Peyer's patch (tissue), 4 donors: Measurements from ENCODE around the gene NRAS. TPM values are rescaled to one million over a fixed set of nuclear protein-coding genes. Genes with fewer than 3 reads are reported as not detected.

Experiments used
- DNase-seq, 3 donors: peaks; one replicate each; pipeline ENCODE4 v3.0.0-alpha.2; 2017 to 2019
- H3K27ac ChIP-seq, 4 donors: fragments of 200-600 bp; sonication (generic); one replicate each; pipeline ENCODE4 v1.5.1; 2016 to 2019
- H3K27me3 ChIP-seq, 2 donors: fragments of 200-600 bp; sonication (generic); one replicate each; pipeline ENCODE4 v1.5.1; 2019
- H3K36me3 ChIP-seq, 3 donors: fragments of 200-600 bp; sonication (generic); one replicate each; pipeline ENCODE4 v1.5.1; 2016 to 2019
- H3K4me1 ChIP-seq, 4 donors: fragments of 200-600 bp; sonication (generic); one replicate each; pipeline ENCODE4 v1.5.1; 2016 to 2019
- H3K4me3 ChIP-seq, 4 donors: fragments of 200-600 bp; sonication (generic); 1 replicate in 3 of 4; 2 replicates in 1 of 4; pipeline ENCODE4 v1.5.1; 2016 to 2019; ENCODE audit warnings: mild to moderate bottlenecking in 1 of 4
- H3K9me3 ChIP-seq, 4 donors: fragments of 200-600 bp; sonication (generic); one replicate each; pipeline ENCODE4 v1.5.1; 2016 to 2019; ENCODE audit warnings: mild to moderate bottlenecking in 1 of 4
- CTCF ChIP-seq, 6 experiments: fragments of 450-650 bp in 4 of 6; fragments of 200-600 bp in 2 of 6; sonication (generic) in 1 of 6; IDR thresholded peaks; one replicate each; pipeline ENCODE4 v1.5.1; 2017 to 2019; ENCODE audit warnings: antibody characterized with exemption in 6 of 6, mild to moderate bottlenecking in 3 of 6, moderate library complexity in 1 of 6
- POLR2A ChIP-seq, 2 donors: fragments of 450-650 bp; IDR thresholded peaks; one replicate each; pipeline ENCODE4 v1.5.1; 2017; ENCODE audit warnings: antibody characterized with exemption in 2 of 2, mild to moderate bottlenecking in 2 of 2, moderate library complexity in 2 of 2
- total RNA-seq, 4 donors: library from RNA; depleted of rRNA; stranded (reverse); fragments of >200 nt; gene quantifications; one replicate each; pipeline ENCODE4 v1.1.0, GENCODE V29; 2016

The NRAS gene
- total RNA-seq, 4 donors from 2014 or later: 26.4 to 44.0 (median 29.7) TPM

GRCh38 chr1:114715952-114716303 lies 643 bp downstream of the NRAS start:
- H3K27ac ChIP-seq: peak overlapping the region; percentile 85 to 94 (median 88)
- H3K36me3 ChIP-seq: peaks cover 0 to 63% (median 0%) of the 10 kb centered on the region in 3 donors
- peaks cover 0 to 36% (median 2%) of the 10 kb centered on the region in 4 donors for H3K4me1 ChIP-seq
- H3K4me3 ChIP-seq: peak overlapping the region; percentile 68 to 87 (median 74)
- TF ChIP-seq CTCF (IDR thresholded peaks at IDR 0.05) (no peak), POLR2A (IDR thresholded peaks at IDR 0.05) (no peak)
- H3K27me3 ChIP-seq: no peaks in the 10 kb centered on the region
- no peak for DNase-seq
- H3K9me3 ChIP-seq: no peaks in the 10 kb centered on the region

- TF ChIP-seq CTCF (IDR thresholded peaks at IDR 0.05) (no peak), POLR2A (IDR thresholded peaks at IDR 0.05) (no peak)
- Histone ChIP-seq H3K4me3 (no peak overlapping the region), H3K36me3 (peaks cover 0 to 59% (median 0%) of the 10 kb centered on the region in 3 donors), H3K27ac (peak overlapping the region in 2 of 4 donors; percentile 6 to 18), H3K9me3 (no peaks in the 10 kb centered on the region), H3K27me3 (no peaks in the 10 kb centered on the region), H3K4me1 (peaks cover 0 to 37% (median 2%) of the 10 kb centered on the region in 4 donors)
- peak in 1 of 3 donors; percentile 50 for DNase-seq
These were observed 3.6 kb downstream of the NRAS start for GRCh38 chr1:114712977-114713376.

GRCh38 chr1:114710360-114710759 lies 6.2 kb downstream of the NRAS start:
- no peak overlapping the region for H3K27ac ChIP-seq
- DNase-seq: no peak
- no peaks in the 10 kb centered on the region for H3K9me3 ChIP-seq
- H3K4me3 ChIP-seq: no peak overlapping the region
- H3K4me1 ChIP-seq: peaks cover 0 to 27% (median 2%) of the 10 kb centered on the region in 4 donors
- peaks cover 0 to 76% (median 0%) of the 10 kb centered on the region in 3 donors for H3K36me3 ChIP-seq
- no peaks in the 10 kb centered on the region for H3K27me3 ChIP-seq
- TF ChIP-seq CTCF (IDR thresholded peaks at IDR 0.05): no peak
- no peak for TF ChIP-seq POLR2A (IDR thresholded peaks at IDR 0.05)

- peaks cover 0 to 69% (median 0%) of the 10 kb centered on the region in 3 donors for H3K36me3 ChIP-seq
- TF ChIP-seq POLR2A (IDR thresholded peaks at IDR 0.05) (no peak), CTCF (IDR thresholded peaks at IDR 0.05) (no peak)
- no peaks in the 10 kb centered on the region for H3K27me3 ChIP-seq
- peaks cover 0 to 4% (median 0%) of the 10 kb centered on the region in 4 donors for H3K4me1 ChIP-seq
- no peaks in the 10 kb centered on the region for H3K9me3 ChIP-seq
- no peak overlapping the region for H3K27ac ChIP-seq
- no peak overlapping the region for H3K4me3 ChIP-seq
- no peak for DNase-seq
These were observed 9.0 kb downstream of the NRAS start for GRCh38 chr1:114707604-114708003.

- peaks cover 0 to 34% (median 0%) of the 10 kb centered on the region in 3 donors for H3K36me3 ChIP-seq
- no peak overlapping the region for H3K4me3 ChIP-seq
- TF ChIP-seq POLR2A (IDR thresholded peaks at IDR 0.05) (no peak), CTCF (IDR thresholded peaks at IDR 0.05) (no peak)
- DNase-seq: no peak
- H3K27me3 ChIP-seq: no peaks in the 10 kb centered on the region
- H3K9me3 ChIP-seq: no peaks in the 10 kb centered on the region
- H3K4me1 ChIP-seq: no peaks in the 10 kb centered on the region
- no peak overlapping the region for H3K27ac ChIP-seq
These were observed 13.3 kb downstream of the NRAS start for GRCh38 chr1:114703242-114703641.

GRCh38 chr1:114702737-114703136 lies 13.8 kb downstream of the NRAS start:
- Histone ChIP-seq H3K4me1 (no peaks in the 10 kb centered on the region), H3K9me3 (no peaks in the 10 kb centered on the region), H3K27ac (no peak overlapping the region), H3K36me3 (peaks cover 0 to 29% (median 0%) of the 10 kb centered on the region in 3 donors), H3K4me3 (no peak overlapping the region), H3K27me3 (no peaks in the 10 kb centered on the region)
- DNase-seq: no peak
- TF ChIP-seq POLR2A (IDR thresholded peaks at IDR 0.05): no peak
- TF ChIP-seq CTCF (IDR thresholded peaks at IDR 0.05): no peak
